ENCODE data around the gene ABAT. TPM values are rescaled to one million over a fixed set of nuclear protein-coding genes. Genes with fewer than 3 reads are reported as not detected.

Gene ABAT
- total and polyA plus RNA-seq, 2 of the 8 experiments (the other 6 are each of a cell fraction or from before 2014, with no cell fraction given), result 6.4 to 8.4 TPM

GRCh38 chr16:8716592-8716991, 42.2 kb downstream of the ABAT start (continued):
- no peak for TF ChIP-seq CHD7 (IDR thresholded peaks at IDR 0.05; ENCODE audit: insufficient replicate concordance, low read length)
- TF ChIP-seq SP2 (IDR thresholded peaks at IDR 0.05; ENCODE audit: low read length), result no peak
- no peak for TF ChIP-seq EZH2 (IDR thresholded peaks at IDR 0.05; ENCODE audit: low read depth, low read length, severe bottlenecking)
- TF ChIP-seq CTCF (IDR thresholded peaks at IDR 0.05; ENCODE audit: control extremely low read depth in 1 of 3, insufficient read depth in 1 of 3, low read depth in 1 of 3, low read length in 3 of 3), result no peak
- no peak for TF ChIP-seq RXRA (IDR thresholded peaks at IDR 0.05; ENCODE audit: insufficient read depth, low read depth, low read length)
- TF ChIP-seq SAP30 (IDR thresholded peaks at IDR 0.05; ENCODE audit: insufficient read depth, insufficient replicate concordance, low read length), result no peak
- no peak for TF ChIP-seq CHD1 (IDR thresholded peaks at IDR 0.05; ENCODE audit: low read depth, low read length)
- TF ChIP-seq TAF1 (IDR thresholded peaks at IDR 0.05; ENCODE audit: low read depth, low read length), result no peak
- TF ChIP-seq BCL11A (IDR thresholded peaks at IDR 0.05; ENCODE audit: low read depth in 2 of 2, low read length in 2 of 2), result no peak
